BLaER1 treated with 17β-estradiol and CSF1 and Interleukin-3, amounts not matched to agents 10 nM and 100 nM (cell line): ENCODE measurements around the gene TNS1.

Experiments used
- H3K27ac ChIP-seq, 11 experiments: shearing (Covaris generic); formaldehyde crosslinking; 2 replicates each; pipeline ENCODE4 v1.8.1; 2022
- H3K27me3 ChIP-seq, 11 experiments: shearing (Covaris generic); formaldehyde crosslinking; 2 replicates each; pipeline ENCODE4 v1.8.1; 2022
- H3K36me3 ChIP-seq, 11 experiments: shearing (Covaris generic); formaldehyde crosslinking; 2 replicates each; pipeline ENCODE4 v1.8.1; 2022
- H3K4me1 ChIP-seq, 10 experiments: shearing (Covaris generic); formaldehyde crosslinking; 2 replicates each; pipeline ENCODE4 v1.8.1; 2022
- H3K4me2 ChIP-seq, 11 experiments: shearing (Covaris generic); formaldehyde crosslinking; 2 replicates each; pipeline ENCODE4 v1.8.1; 2022
- H3K4me3 ChIP-seq, 10 experiments: shearing (Covaris generic); formaldehyde crosslinking; 2 replicates each; pipeline ENCODE4 v1.8.1; 2022
- H3K9ac ChIP-seq, 11 experiments: shearing (Covaris generic); formaldehyde crosslinking; 2 replicates each; pipeline ENCODE4 v1.8.1; 2022
- H3K9me3 ChIP-seq, 11 experiments: shearing (Covaris generic); formaldehyde crosslinking; replicated peaks in 1 of 11; 2 replicates each; pipeline ENCODE4 v1.8.1; 2022
- H4K20me1 ChIP-seq, 11 experiments: shearing (Covaris generic); formaldehyde crosslinking; 2 replicates each; pipeline ENCODE4 v1.8.1; 2022
- Cebpa-rat ChIP-seq, 11 experiments: shearing (Covaris generic); IDR thresholded peaks; 2 replicates each; pipeline ENCODE4 v1.8.1; 2022

Gene TNS1

DNA sequence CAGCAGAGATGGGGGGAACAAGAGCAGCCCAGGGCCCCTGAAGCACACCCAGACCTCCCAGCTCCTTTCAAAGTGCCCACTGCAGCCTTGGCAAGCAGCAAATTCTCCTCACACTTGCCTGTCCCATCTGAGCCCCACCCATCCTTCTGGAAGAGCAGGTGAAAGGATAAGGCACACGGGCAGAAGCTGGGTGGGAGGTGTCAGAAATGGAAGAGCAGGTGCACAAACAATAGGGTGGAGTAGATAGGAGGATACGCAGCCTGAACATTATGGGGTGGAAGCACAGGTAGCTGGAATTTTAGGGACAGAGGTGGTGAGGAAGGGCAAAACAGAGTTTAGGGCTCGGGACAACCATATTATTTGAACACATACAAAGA is 69.2 kb downstream of the TNS1 start:
- TF ChIP-seq Cebpa-rat (IDR thresholded peaks at IDR 0.05), result no peak
- H3K4me1 ChIP-seq, result peaks cover 30 to 87% (median 65%) of the 10 kb centered on the region in 10 experiments
- peak overlapping the region in 1 of 10 experiments; percentile 39; a peak in 1 of 20 replicates for H3K4me3 ChIP-seq
- H3K27ac ChIP-seq, result peak overlapping the region in 3 of 11 experiments; percentile 63 to 79 (median 74); a peak in 5 of 22 replicates
- no peaks in the 10 kb centered on the region for H3K9me3 ChIP-seq
- peak overlapping the region in 7 of 11 experiments; percentile 83 to 96 (median 91); a peak in 14 of 22 replicates for H3K4me2 ChIP-seq
- H3K9ac ChIP-seq, result no peak overlapping the region; a peak in 1 of 22 replicates
- peaks cover 0 to 11% (median 0%) of the 10 kb centered on the region in 11 experiments; a peak in 1 of 22 replicates for H3K27me3 ChIP-seq
- H3K36me3 ChIP-seq, result peaks cover 0 to 5% (median 0%) of the 10 kb centered on the region in 11 experiments; a peak in 1 of 22 replicates
- H4K20me1 ChIP-seq, result peaks cover 0 to 94% (median 44%) of the 10 kb centered on the region in 11 experiments; a peak in 16 of 22 replicates

DNA sequence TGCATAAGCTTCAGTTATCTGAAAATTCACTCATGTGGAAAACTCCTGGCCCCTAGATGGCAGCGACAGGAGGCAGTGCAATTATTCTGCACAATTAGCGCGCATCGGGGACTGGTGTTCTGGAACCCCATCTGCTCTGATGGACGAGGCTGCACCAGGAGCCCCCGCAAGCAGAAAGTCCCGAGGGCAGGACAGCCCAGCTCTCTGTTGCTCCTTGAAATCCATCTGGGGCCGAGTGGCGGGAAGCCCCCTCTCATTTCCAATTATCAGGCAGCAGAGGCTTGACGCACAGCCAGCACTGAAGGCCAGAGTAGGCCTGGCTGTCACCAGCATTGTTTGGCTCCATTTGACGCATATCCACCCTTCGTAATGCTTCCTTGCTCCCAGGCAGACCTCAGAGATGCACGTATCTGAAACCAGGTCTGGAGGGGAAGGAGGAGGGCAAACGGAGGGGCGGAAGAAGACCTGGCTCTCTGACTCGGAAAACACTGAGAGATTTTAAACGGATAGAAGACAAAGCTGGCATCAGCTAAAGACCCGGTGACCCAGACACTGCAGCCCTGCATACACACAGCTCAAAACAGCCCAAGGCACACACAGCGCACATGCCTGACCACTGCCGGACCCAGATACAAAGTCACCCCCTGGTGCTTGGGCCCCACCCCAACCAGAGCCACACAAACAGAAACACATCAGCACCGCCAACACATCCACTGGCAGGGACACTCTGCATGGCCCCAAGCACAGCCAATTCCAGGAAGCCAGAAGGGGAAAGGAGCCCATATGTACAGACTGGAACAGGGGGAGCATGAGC is 69.8 kb downstream of the TNS1 start:
- no peaks in the 10 kb centered on the region for H3K9me3 ChIP-seq
- peaks cover 0 to 11% (median 0%) of the 10 kb centered on the region in 11 experiments; a peak in 1 of 22 replicates for H3K27me3 ChIP-seq
- H3K27ac ChIP-seq, result 0 out of 22 replicates have a peak overlapping the region, but pooled peaks of 1 of the 11 experiments have one; percentile 79
- H3K9ac ChIP-seq, result no peak overlapping the region
- no peak overlapping the region for H3K4me3 ChIP-seq
- TF ChIP-seq Cebpa-rat (IDR thresholded peaks at IDR 0.05), result no peak
- peak overlapping the region in 7 of 11 experiments; percentile 83 to 96 (median 91); a peak in 12 of 22 replicates for H3K4me2 ChIP-seq
- H4K20me1 ChIP-seq, result peaks cover 0 to 98% (median 50%) of the 10 kb centered on the region in 11 experiments; a peak in 16 of 22 replicates
- peaks cover 0 to 5% (median 0%) of the 10 kb centered on the region in 11 experiments; a peak in 1 of 22 replicates for H3K36me3 ChIP-seq
- peaks cover 36 to 93% (median 71%) of the 10 kb centered on the region in 10 experiments for H3K4me1 ChIP-seq

GRCh38 chr2:217931846-217932560 is 70.8 kb downstream of the TNS1 start:
- peaks cover 0 to 98% (median 52%) of the 10 kb centered on the region in 11 experiments; a peak in 16 of 22 replicates for H4K20me1 ChIP-seq
- no peaks in the 10 kb centered on the region for H3K9me3 ChIP-seq
- H3K4me3 ChIP-seq, result no peak overlapping the region

DNA sequence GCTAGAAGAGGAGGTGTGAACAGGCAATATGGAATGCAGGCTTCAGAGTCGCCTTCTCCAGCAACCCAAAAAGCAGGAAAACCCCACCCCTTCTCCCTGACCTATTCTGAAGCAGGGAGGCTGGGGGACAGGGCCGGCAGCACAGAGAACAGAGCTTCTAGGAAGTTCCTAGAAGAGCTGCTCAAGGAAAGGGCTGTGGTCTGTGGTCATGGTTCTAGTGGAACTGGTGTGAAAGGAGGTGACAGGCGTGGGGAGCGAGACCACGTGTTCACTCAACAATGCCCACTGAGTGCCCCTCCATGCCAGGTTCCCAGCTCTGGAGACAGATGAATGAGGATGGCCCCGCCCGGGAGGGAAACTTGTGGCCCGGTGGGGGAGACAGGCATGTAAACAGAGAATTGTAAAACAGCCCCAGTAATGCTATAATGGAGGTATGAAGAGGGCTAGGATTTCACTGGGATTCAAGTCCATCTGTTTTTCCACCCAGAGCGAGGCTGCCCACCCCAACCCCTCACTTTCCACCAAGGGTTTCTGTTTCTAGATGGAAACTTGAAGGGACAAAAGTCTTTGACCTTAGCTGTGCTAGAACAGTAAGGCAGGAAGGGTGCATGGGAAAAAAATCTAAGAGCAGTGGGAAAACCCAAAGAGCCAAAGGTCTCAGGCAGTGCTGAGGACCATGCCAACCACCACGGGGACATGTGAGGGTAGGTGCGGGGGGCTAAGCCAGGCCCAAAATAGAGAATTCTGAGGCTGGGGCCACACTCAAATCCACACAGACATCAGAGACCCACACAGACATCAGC is 71.8 kb downstream of the TNS1 start:
- H3K4me1 ChIP-seq, result peaks cover 40 to 93% (median 78%) of the 10 kb centered on the region in 10 experiments
- peaks cover 0 to 98% (median 52%) of the 10 kb centered on the region in 11 experiments; a peak in 16 of 22 replicates for H4K20me1 ChIP-seq
- no peak for TF ChIP-seq Cebpa-rat (IDR thresholded peaks at IDR 0.05)
- H3K27me3 ChIP-seq, result peaks cover 0 to 11% (median 0%) of the 10 kb centered on the region in 11 experiments; a peak in 1 of 22 replicates
- H3K9ac ChIP-seq, result no peak overlapping the region
- peaks cover 0 to 5% (median 0%) of the 10 kb centered on the region in 11 experiments; a peak in 1 of 22 replicates for H3K36me3 ChIP-seq
- no peaks in the 10 kb centered on the region for H3K9me3 ChIP-seq
- H3K27ac ChIP-seq, result no peak overlapping the region
- H3K4me3 ChIP-seq, result no peak overlapping the region
- H3K4me2 ChIP-seq, result peak overlapping the region; percentile 36 to 82 (median 58)

More at GRCh38 chr2:217931846-217932560, 70.8 kb downstream of the TNS1 start:
- Histone ChIP-seq H3K4me2 (peak overlapping the region in 5 of 11 experiments; percentile 35 to 82 (median 67); a peak in 8 of 22 replicates), H3K36me3 (peaks cover 0 to 5% (median 0%) of the 10 kb centered on the region in 11 experiments; a peak in 1 of 22 replicates), H3K27ac (no peak overlapping the region), H3K9ac (no peak overlapping the region), H3K4me1 (peaks cover 40 to 93% (median 77%) of the 10 kb centered on the region in 10 experiments), H3K27me3 (peaks cover 0 to 11% (median 0%) of the 10 kb centered on the region in 11 experiments; a peak in 1 of 22 replicates)
- no peak for TF ChIP-seq Cebpa-rat (IDR thresholded peaks at IDR 0.05)

GRCh38 chr2:217929757-217930707 is 72.8 kb downstream of the TNS1 start:
- Histone ChIP-seq H3K27ac (no peak overlapping the region), H3K4me3 (no peak overlapping the region), H3K4me2 (peak overlapping the region; percentile 36 to 82 (median 58)), H3K36me3 (peaks cover 0 to 5% (median 0%) of the 10 kb centered on the region in 11 experiments; a peak in 1 of 22 replicates), H3K9me3 (no peaks in the 10 kb centered on the region), H3K4me1 (peaks cover 37 to 85% (median 69%) of the 10 kb centered on the region in 10 experiments), H4K20me1 (peaks cover 0 to 97% (median 52%) of the 10 kb centered on the region in 11 experiments; a peak in 16 of 22 replicates), H3K27me3 (peaks cover 0 to 11% (median 0%) of the 10 kb centered on the region in 11 experiments; a peak in 1 of 22 replicates), H3K9ac (no peak overlapping the region)
- no peak for TF ChIP-seq Cebpa-rat (IDR thresholded peaks at IDR 0.05)

- Histone ChIP-seq H3K4me1 (peaks cover 30 to 78% (median 62%) of the 10 kb centered on the region in 10 experiments), H3K9ac (no peak overlapping the region), H4K20me1 (peaks cover 0 to 97% (median 47%) of the 10 kb centered on the region in 11 experiments; a peak in 16 of 22 replicates), H3K4me3 (no peak overlapping the region), H3K9me3 (no peaks in the 10 kb centered on the region), H3K27ac (peak overlapping the region in 3 of 11 experiments; percentile 7 to 59 (median 11); a peak in 2 of 22 replicates), H3K4me2 (peak overlapping the region in 10 of 11 experiments; percentile 57 to 98 (median 84); a peak in 19 of 22 replicates), H3K36me3 (peaks cover 0 to 5% (median 0%) of the 10 kb centered on the region in 11 experiments; a peak in 1 of 22 replicates), H3K27me3 (peaks cover 0 to 11% (median 0%) of the 10 kb centered on the region in 11 experiments; a peak in 1 of 22 replicates)
- TF ChIP-seq Cebpa-rat (IDR thresholded peaks at IDR 0.05), result no peak
These were observed 73.5 kb downstream of the TNS1 start for GRCh38 chr2:217929272-217929671.
